Omental fat pad (tissue), 4 donors: Measurements from ENCODE around the gene CDK14. TPM values are rescaled to one million over a fixed set of nuclear protein-coding genes. Genes with fewer than 3 reads are reported as not detected.

Experiments used
- ATAC-seq: fragments of 150-250 bp; one replicate; pipeline ENCODE4 v1.9.1; 2016; ENCODE audit warnings: mild to moderate bottlenecking, moderate library complexity; ENCODE audit not compliant: low FRiP score
- DNase-seq: peaks from one replicate; pipeline ENCODE4 v3.0.0-alpha.2; 2019; ENCODE audit warnings: low spot score
- total RNA-seq, 4 donors: library from RNA; depleted of rRNA; stranded (reverse); fragments of >200 nt; gene quantifications; one replicate each; pipeline ENCODE4 v1.1.0, GENCODE V29; 2016
- TF ChIP-seq, protein P1 (sequence below), 3 donors: fragments of 450-650 bp; IDR thresholded peaks; one replicate each; pipeline ENCODE4 v1.5.1; 2016 to 2017; ENCODE audit warnings: antibody characterized with exemption in 3 of 3, mild to moderate bottlenecking in 3 of 3, moderate library complexity in 2 of 3

Gene CDK14
- total RNA-seq, 4 donors from 2014 or later: 25.2 to 40.3 (median 30.8) TPM

DNA sequence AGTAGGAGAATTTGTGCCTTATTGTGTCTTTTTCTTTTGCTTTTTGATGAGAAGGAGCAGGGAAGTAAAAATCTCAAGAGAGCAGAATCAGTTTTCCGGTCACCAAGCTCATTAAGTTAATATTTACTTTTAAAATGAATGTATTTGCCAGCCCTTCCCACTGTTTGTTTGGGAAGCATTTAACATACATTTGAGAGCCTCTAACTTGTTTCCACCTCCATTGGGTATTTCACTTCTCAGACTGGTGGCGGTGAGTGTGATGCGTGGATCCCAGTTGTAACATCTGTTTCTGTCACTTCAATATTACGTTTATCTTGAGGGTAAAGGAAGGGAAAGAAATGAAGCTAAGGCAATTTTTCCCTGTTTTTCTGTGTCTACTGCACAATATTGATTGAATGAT is 22.8 kb downstream of the CDK14 start:
- no peak for DNase-seq
- TF ChIP-seq, protein P1, sequence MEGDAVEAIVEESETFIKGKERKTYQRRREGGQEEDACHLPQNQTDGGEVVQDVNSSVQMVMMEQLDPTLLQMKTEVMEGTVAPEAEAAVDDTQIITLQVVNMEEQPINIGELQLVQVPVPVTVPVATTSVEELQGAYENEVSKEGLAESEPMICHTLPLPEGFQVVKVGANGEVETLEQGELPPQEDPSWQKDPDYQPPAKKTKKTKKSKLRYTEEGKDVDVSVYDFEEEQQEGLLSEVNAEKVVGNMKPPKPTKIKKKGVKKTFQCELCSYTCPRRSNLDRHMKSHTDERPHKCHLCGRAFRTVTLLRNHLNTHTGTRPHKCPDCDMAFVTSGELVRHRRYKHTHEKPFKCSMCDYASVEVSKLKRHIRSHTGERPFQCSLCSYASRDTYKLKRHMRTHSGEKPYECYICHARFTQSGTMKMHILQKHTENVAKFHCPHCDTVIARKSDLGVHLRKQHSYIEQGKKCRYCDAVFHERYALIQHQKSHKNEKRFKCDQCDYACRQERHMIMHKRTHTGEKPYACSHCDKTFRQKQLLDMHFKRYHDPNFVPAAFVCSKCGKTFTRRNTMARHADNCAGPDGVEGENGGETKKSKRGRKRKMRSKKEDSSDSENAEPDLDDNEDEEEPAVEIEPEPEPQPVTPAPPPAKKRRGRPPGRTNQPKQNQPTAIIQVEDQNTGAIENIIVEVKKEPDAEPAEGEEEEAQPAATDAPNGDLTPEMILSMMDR (IDR thresholded peaks at IDR 0.05): no peak
- no peak for ATAC-seq

DNA sequence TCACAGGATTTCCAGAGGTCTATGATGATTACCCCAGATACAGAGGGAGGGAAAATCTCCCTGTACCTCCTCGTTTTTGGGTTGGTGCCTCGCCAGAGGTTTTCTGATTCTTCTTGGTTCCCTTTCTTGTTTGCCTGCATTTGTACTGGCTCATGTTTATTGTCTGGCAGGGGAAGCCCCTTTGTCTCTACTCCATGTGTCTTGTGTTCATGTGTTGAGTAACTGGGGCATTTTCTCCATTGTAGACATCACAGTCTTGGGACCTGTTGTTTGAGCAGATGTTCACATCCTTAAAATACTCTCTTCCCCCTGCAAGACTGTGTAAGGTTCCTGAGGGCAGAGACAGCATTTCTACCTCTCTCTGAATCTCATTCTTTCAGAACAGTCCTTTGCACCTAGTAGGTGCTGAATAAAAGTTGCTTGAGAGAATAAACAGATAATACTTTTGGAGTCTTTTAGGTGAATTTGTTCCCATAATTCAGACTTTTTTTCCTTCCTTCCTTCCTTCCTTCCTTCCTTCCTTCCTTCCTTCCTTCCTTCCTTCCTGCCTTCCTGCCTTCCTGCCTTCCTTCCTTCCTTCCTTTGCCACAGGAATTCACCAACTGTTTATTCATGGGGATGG is 25.1 kb downstream of the CDK14 start:
- ATAC-seq (no peak), DNase-seq (no peak)
- TF ChIP-seq, protein P1 (IDR thresholded peaks at IDR 0.05): no peak

DNA sequence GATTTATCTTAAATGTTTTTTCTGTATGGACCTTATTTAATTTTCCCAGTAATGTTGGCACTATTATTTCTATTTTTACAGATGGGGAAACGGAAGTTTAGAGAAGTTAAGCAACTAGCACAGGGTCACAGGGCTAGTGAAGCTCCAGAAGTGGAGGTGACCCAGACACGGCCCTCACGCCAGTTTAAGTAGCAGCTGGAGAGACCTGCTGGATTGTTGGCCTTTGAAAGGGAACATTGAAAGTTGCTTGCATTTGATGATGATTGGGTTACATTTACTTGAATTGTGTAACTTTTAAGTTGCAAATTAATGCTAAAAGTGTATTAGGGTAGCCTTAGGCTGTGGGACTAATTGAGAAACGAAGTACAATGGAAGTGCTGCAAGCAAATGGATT is 25.6 kb downstream of the CDK14 start:
- ATAC-seq: no peak
- TF ChIP-seq, protein P1 (IDR thresholded peaks at IDR 0.05): no peak
- no peak for DNase-seq

DNA sequence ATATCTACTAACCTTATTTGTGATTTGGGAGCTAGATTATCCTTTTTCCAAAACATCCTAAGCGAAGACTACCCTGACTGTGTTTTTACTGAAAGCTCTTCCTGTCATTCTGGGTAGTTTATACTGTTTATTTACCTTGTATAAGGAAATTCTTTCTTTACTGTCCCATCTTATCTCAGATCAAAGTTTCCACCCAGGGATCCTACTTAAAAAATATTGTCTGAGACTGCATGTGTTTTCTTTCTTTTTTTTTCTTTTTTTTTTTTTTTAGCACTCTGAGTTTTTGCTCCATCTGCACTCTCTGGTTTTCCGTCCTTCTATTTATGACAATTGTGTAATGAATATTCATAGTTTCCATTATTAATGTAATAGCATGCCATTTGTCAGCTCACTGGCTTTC is 26.5 kb downstream of the CDK14 start:
- TF ChIP-seq, protein P1 (IDR thresholded peaks at IDR 0.05): no peak

DNA sequence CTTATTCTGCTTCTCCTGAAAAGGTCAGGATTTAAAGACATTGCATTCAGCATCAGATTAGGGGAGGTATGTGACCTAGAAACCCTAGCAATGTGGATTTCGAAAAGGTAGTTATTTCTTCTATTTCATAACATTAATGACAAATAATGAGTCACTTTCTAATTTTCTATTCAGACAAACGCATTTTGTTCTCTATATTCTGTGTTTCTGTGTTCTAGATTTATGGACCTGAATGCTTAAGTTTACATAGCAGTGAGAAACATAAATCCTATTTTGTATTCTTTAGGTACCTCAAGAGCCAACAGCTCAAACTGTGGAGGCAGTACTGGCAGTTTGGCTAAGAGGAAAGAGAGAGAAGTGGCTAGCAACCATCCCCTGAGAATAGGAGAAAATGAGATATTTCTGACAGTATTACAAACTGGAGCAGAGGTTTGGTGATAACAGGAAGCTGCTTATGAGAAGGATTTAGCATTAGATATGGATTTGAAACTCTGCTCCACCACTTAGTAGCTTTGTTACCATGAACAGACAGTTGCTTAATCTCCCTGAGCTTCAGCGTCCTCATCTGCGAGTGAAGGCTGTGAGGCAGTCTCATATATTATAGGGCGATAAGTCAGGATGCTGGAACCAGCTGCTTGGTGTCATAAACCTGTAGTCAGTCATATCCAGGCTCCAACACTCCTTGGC is 28.2 kb downstream of the CDK14 start:
- ATAC-seq (peak; percentile 67), DNase-seq (no peak)
- TF ChIP-seq, protein P1 (IDR thresholded peaks at IDR 0.05): no peak

More for the DNA sequence above, 26.5 kb downstream of the CDK14 start:
- DNase-seq (no peak), ATAC-seq (no peak)

DNA sequence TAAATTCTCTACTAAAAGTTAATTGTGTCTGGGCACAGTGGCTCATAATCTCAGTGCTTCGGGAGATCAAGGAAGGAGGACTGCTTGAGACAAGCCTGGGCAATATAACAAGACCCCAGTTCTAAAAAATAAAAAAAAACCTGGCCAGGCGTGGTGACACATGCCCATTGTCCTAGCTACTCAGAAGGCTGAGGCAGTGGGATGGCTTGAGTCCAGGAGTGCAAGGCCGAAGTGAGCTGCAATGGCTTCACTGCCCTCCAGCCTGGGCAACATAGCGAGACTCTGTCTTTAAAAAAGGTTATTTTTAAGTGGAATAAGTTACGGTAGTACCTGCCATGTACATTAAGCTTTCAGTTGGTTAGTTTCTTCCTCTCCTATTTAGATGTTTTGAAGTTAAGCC is 28.9 kb downstream of the CDK14 start:
- ATAC-seq: no peak

More for the DNA sequence above, 28.9 kb downstream of the CDK14 start:
- TF ChIP-seq, protein P1 (IDR thresholded peaks at IDR 0.05): no peak
- no peak for DNase-seq
